CD4-positive, alpha-beta T cell treated with Interleukin-17A for 1 hour (primary cell): Measurements from ENCODE around the gene HIGD2A.
A peak's percentile ranks its signal among the peaks of the same experiment; 100 is the strongest.

Source experiments
- DNase-seq: peaks from one replicate; pipeline ENCODE4 v3.0.0-alpha.2; 2020

The HIGD2A gene

GRCh38 chr5:176388444-176389134, at the start of gene HIGD2A, which contains the start of gene NOP16:
TSS of gene HIGD2A (plus strand) at chr5:176388751. CDS start at chr5:176388820, 69 bp downstream.
TSS of gene NOP16 (minus strand) at chr5:176388598. CDS start at chr5:176388539, 59 bp downstream.
- DNase-seq, result peak; percentile 99

DNA sequence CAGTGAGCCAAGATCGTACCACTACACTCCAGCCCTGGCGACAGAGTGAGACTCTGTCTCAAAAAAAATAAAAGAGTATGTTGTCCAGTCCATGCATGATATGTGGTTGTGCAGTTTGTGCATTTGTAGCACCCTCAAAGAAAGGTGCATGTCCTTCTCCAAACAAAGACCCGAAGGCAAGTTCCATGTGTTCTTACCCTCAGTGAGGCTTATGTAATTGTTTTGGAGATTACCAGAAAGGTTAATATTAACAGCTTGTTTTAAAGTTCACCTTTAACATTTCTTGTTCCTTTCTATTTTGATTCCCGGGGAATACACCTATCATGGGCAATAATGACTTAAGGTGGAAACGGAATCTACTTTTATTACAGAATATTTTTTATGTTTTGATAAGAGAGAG, 49.2 kb upstream of the HIGD2A start:
- no peak for DNase-seq

- DNase-seq, result no peak
Observed at GRCh38 chr5:176341325-176342157, 47.0 kb upstream of the HIGD2A start.

DNA sequence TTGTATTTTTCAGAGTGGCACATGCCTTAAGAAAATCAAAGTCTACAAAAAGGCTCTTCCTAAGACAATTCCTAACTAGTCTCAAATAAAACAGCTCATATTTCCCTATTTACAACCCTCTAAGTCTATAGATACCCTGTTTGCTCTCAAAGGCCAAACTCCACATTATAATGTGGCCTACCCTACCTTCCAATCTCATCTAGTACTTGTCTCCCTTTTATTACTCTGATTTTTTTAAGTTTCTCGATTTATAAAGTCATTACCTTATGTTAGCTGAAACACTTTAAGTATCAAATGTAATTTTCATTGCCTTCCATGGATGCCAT, 46.4 kb upstream of the HIGD2A start:
- no peak for DNase-seq

DNA sequence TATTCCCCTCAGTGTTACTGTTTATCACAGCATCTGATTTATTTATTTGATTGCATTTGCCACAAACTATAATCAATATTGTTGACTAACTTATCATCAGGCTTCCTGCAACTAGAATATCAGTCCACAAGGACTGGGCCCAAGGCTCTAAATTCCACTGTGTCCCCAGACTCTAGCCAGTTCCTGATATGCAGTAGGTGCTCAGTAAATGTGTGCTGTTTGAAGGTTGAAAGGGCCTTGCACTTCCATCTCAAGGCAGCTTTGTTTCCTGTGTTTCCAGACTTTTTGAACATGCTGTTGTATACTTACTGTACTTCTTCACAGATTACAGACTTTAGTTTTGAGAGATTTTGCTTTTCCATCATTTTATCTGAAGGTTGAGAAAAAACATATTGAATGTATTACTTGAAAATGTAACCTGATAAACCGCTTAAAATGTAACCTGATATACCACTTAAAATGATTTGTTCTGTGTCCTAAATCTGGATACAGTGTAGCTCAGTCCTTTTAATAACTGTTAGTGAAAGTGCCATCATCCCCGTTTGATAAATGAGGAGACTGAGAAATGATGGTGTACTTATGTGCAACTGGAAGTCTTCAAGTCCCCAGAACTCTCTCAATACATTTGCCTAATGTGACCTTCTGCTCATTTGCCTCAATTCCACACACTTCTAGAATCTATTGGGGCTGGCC, 45.6 kb upstream of the HIGD2A start:
- no peak for DNase-seq

DNA sequence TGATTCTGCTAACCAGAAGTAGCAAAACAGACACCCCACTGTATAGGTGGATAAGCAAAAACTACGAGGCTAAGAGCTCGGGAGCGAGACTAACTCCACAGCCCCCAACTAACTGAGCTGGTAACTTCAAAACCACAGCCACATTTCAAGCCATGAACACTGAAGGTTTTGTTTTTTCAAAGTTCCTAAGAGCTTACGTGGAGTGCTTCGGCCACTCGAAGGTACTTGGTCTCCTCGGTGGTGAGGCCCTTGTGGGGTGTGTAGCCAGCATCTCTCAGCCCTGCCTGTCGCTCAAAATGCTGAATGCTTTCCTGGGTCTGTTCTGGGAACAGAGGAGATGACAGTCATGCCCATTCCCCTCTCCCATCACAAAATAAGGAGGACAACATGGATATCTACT, 38.1 kb upstream of the HIGD2A start:
- no peak for DNase-seq

GRCh38 chr5:176352116-176352878, 36.3 kb upstream of the HIGD2A start:
- no peak for DNase-seq

- no peak for DNase-seq
Observed at GRCh38 chr5:176353533-176353932, 35.0 kb upstream of the HIGD2A start.

DNA sequence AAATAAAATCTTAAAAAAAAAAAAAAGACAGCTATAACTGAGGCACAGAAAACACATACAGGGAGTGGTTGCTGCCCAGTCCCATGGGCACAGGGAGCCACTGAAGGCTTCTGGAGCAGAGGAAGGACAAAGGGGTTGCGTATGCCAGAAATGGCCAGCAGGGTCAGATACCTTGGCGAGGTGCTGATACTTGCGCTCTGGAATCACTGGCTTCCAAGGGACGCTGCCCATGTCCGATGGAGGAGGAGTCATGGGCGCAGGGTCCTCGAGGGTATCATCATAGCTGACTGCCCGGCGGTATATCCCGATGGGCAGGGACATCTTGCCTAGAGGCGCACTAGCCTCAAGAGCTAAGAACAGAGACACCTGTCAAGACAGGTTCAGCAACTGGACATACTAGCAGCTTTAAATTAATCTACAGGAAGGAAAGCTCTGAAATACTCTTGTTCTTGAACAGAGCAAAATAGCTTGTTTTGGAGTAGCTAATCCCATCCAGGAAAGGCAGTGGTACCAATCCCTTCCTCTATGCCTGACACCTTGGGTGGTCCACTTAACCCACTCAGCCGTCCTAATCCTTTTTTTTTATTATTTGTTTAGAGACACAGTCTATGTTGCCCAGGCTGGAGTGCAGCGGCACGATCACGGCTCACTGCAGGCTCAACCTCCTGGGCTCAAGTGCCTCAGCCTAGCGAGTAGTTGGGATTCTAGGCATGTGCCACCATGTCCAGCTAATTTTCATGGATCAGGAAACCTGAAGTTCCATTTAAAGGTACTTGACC, 33.0 kb upstream of the HIGD2A start:
- DNase-seq, result no peak

DNA sequence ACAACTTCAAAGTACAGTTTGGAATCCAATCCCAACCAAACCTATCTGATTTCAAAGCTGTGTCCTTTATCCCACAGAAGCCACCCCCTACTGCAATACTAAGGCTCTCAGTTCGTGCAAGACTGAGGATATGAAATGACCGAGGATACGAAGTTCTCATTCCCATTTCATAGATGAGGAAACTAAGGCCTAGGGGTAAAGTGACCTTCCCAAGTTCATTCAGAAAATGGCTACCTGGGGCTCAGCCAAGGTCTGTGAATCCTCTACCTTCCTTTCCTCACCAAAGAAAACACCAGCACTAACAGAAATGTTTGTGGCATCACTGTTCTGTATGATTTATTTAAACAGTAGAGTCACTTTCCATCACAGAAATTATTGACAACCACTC, 32.4 kb upstream of the HIGD2A start:
- DNase-seq, result no peak

DNA sequence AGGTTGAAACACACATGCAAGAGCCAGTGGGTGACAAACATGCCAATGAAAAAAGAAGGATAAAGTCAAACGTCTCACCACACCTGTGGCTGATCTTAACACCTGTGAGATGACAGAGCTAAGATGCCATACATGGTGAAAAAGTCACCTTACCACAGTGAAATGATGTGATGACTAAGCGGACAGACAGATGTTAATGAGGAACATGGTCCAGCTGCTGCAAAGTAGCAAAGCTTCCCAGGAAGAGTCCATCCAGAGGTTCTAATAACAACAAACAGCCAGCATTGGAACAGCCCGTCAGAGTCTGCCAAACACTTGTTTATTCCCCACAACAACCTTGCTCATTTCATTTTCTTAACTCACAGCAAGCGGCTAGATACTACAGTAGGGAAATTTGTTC, 28.9 kb upstream of the HIGD2A start:
- no peak for DNase-seq

- DNase-seq, result no peak
Observed at GRCh38 chr5:176360894-176361436, 27.6 kb upstream of the HIGD2A start.

DNA sequence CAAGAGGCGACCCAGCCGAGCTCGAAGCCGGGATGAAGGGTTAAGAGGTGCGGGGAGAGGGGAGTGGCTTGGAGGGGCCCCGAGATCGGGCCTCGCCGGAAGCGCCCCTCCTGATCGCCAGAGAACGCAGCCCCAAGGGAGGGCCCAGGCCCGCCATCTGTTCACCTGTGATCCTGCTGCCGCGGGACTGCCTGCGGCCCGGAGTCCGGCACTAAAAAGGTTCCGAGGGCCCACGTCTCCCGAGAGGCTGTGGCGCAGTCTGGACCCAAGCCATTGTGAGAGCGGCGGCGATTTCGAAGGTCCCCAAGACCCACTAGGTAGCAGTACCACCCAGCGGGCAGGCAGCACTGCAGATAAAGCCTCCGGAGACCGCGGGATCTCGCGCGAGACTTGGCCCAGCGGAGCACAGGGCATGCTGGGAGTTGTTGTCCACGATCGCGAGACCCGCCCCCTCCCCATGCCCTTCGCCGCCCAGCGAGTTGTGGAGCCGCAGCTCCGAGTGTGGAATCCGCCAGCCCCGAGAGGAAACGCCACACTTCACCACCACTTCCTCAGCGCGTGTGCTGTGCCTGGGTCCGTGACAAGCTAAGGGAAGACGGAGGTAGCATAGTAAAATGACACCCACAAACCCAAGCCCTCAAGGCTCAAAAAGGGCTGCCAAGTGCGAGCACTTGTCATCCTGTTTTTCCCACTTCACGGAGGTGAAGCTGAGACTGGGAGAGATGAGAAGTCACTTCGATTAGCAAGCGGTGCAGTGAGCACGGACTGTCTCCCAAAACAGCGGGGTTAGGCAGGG, 26.9 kb upstream of the HIGD2A start, which contains the start of gene KIAA1191:
TSS of gene KIAA1191 (minus strand) at position 328 of the 796 bp plus-strand sequence. CDS start 2,256 bp downstream, outside the sequence.
- DNase-seq, result peak; percentile 97

GRCh38 chr5:176362233-176362490, 26.4 kb upstream of the HIGD2A start:
- no peak for DNase-seq

DNA sequence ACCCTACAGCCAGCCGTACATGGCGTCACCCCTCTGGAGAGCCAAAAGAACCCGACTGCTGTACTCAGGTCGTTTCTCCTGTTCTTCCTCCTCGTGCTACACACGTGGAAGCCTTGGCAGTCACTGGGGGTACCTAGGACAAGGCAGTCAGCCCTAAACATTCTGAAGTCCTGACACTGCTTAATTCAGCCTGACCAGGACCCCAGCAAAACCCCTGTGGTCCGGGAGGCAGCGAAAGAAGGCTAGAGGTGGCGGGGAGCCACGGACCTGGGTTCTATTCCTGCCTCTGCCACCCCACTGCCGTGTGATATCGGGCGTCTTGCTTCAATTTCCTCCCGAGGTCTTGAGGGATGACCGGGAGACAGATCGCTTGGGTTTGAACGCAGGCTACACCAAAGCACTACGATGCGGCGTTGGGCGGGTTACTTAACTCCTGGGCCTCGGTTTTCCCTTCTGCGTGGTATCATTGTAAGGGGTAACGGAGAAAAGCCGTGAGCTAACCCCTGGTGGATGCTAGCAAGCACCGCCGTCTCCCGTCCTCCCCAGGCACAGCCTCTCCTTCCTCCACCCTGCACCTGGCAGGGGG, 23.7 kb upstream of the HIGD2A start:
- no peak for DNase-seq

GRCh38 chr5:176365351-176366231, 23.0 kb upstream of the HIGD2A start, which contains the start of gene ARL10:
TSS of gene ARL10 (plus strand) at chr5:176365487. CDS start at chr5:176365564, 77 bp downstream.
- peak; percentile 58 for DNase-seq

GRCh38 chr5:176366232-176366894, 22.2 kb upstream of the HIGD2A start:
- DNase-seq, result no peak

- DNase-seq, result no peak
Observed at GRCh38 chr5:176368726-176369125, 19.8 kb upstream of the HIGD2A start.
